Keratinocyte (primary cell): ENCODE results near the gene CTIF. TPM values are rescaled to one million over a fixed set of nuclear protein-coding genes. Genes with fewer than 3 reads are reported as not detected.

Source experiments
- DNase-seq: peaks from one replicate; pipeline ENCODE4 v3.0.0-alpha.2; 2011; ENCODE audit warnings: low read depth, missing footprints, low spot score
- FAIRE-seq: peaks from 2 replicates; lab custom pipeline; 2011; peaks lifted over from hg19 to GRCh38; lab: Jason Lieb, UNC
- H2AFZ ChIP-seq: 2 replicates; pipeline ENCODE4 v1.6.0; 2012; ENCODE audit warnings: low read length, control low read depth, inconsistent platforms; ENCODE audit not compliant: control insufficient read depth
- H3K27ac ChIP-seq: 2 replicates; pipeline ENCODE4 v1.5.1; 2011; ENCODE audit warnings: low read length; ENCODE audit not compliant: control insufficient read depth, insufficient read depth
- H3K27me3 ChIP-seq: 3 replicates; pipeline ENCODE4 v1.6.0; 2011; ENCODE audit warnings: low read length; ENCODE audit not compliant: control insufficient read depth, insufficient read depth; ENCODE audit errors: extremely low read depth
- H3K36me3 ChIP-seq, 2 experiments: 2 replicates in 1 of 2; 3 replicates in 1 of 2; pipeline ENCODE4 v1.5.1; 2011; ENCODE audit warnings: low read length in 2 of 2, mild to moderate bottlenecking in 1 of 2; ENCODE audit not compliant: control insufficient read depth in 2 of 2, insufficient read depth in 2 of 2; ENCODE audit errors: extremely low read depth in 1 of 2
- H3K4me1 ChIP-seq: 3 replicates; pipeline ENCODE4 v1.5.1; 2011; ENCODE audit warnings: low read length; ENCODE audit not compliant: control insufficient read depth, insufficient read depth; ENCODE audit errors: extremely low read depth
- H3K4me2 ChIP-seq: 3 replicates; pipeline ENCODE4 v1.6.0; 2011; ENCODE audit warnings: low read depth, low read length; ENCODE audit not compliant: control insufficient read depth, insufficient read depth; ENCODE audit errors: extremely low read depth
- H3K4me3 ChIP-seq, 3 experiments: fragments of 200-600 bp in 1 of 3; sonication (generic) in 1 of 3; 2 replicates in 2 of 3; 3 replicates in 1 of 3; pipeline ENCODE4 v1.5.1; 2011 to 2016; ENCODE audit warnings: low read length in 3 of 3, mild to moderate bottlenecking in 3 of 3, control low read depth in 2 of 3, inconsistent platforms in 1 of 3, low read depth in 1 of 3, mixed read lengths in 1 of 3, mixed run types in 1 of 3, moderate library complexity in 1 of 3; ENCODE audit not compliant: control insufficient read depth in 2 of 3, insufficient read depth in 2 of 3; ENCODE audit errors: extremely low read depth in 1 of 3
- H3K79me2 ChIP-seq: 2 replicates; pipeline ENCODE4 v1.6.0; 2012; ENCODE audit warnings: low read length; ENCODE audit not compliant: control insufficient read depth, insufficient read depth
- H3K9ac ChIP-seq: 3 replicates; pipeline ENCODE4 v1.6.0; 2011; ENCODE audit warnings: low read length; ENCODE audit not compliant: control insufficient read depth, insufficient read depth; ENCODE audit errors: extremely low read depth
- H3K9me1 ChIP-seq: 3 replicates; pipeline ENCODE4 v1.6.0; 2011; ENCODE audit warnings: low read length; ENCODE audit not compliant: control insufficient read depth, insufficient read depth; ENCODE audit errors: extremely low read depth
- H3K9me3 ChIP-seq: 2 replicates; pipeline ENCODE4 v1.5.1; 2012; ENCODE audit warnings: low read depth, low read length; ENCODE audit not compliant: control insufficient read depth
- H4K20me1 ChIP-seq: 3 replicates; pipeline ENCODE4 v1.6.0; 2011; ENCODE audit warnings: low read length; ENCODE audit not compliant: control insufficient read depth, insufficient read depth; ENCODE audit errors: extremely low read depth
- EZH2 ChIP-seq: IDR thresholded peaks from one replicate; pipeline ENCODE4 v1.6.1; 2012; ENCODE audit warnings: inconsistent platforms, mild to moderate bottlenecking, low read length, moderate library complexity
- dilution Hi-C: fragments of 300-500 bp; cut with MboI; formaldehyde crosslinking; loops from one replicate; pipeline ENCODE4 v1.7.0; 2020; ENCODE audit warnings: low sequenced_read_pairs; ENCODE audit not compliant: extremely low pct_ligation_motif_present
- polyA plus RNA-seq, 5 experiments: library from polyadenylated mRNA; depleted of rRNA in 3 of 5; stranded (reverse) in 3 of 5; stranded (forward) in 1 of 5; unstranded in 1 of 5; fragments of >200 nt; gene quantifications; 1 replicate in 1 of 5; 2 replicates in 3 of 5; 3 replicates in 1 of 5; pipeline versions ENCODE4 v1.2.1 to v1.2.3, GENCODE V29; 2011 to 2012; ENCODE audit warnings: missing spikeins in 2 of 5, low read depth in 1 of 5, low replicate concordance in 1 of 5
- TF ChIP-seq, protein P1 (sequence below), 3 experiments: IDR thresholded peaks in 1 of 3; conservative IDR thresholded peaks in 1 of 3; optimal IDR thresholded peaks in 1 of 3; 2 replicates in 2 of 3; 3 replicates in 1 of 3; pipeline versions ENCODE3 to v1.5.1; 2011; ENCODE audit warnings: low read length in 3 of 3, mild to moderate bottlenecking in 3 of 3, moderate library complexity in 2 of 3, control low read depth in 1 of 3, inconsistent platforms in 1 of 3; ENCODE audit not compliant: insufficient read depth in 2 of 3; ENCODE audit errors: extremely low read depth in 1 of 3

CTIF gene
- polyA plus RNA-seq, 1 donor (not counting 4 experiments of a cell fraction or from before 2014, with no cell fraction given), result 15.0 TPM

DNA sequence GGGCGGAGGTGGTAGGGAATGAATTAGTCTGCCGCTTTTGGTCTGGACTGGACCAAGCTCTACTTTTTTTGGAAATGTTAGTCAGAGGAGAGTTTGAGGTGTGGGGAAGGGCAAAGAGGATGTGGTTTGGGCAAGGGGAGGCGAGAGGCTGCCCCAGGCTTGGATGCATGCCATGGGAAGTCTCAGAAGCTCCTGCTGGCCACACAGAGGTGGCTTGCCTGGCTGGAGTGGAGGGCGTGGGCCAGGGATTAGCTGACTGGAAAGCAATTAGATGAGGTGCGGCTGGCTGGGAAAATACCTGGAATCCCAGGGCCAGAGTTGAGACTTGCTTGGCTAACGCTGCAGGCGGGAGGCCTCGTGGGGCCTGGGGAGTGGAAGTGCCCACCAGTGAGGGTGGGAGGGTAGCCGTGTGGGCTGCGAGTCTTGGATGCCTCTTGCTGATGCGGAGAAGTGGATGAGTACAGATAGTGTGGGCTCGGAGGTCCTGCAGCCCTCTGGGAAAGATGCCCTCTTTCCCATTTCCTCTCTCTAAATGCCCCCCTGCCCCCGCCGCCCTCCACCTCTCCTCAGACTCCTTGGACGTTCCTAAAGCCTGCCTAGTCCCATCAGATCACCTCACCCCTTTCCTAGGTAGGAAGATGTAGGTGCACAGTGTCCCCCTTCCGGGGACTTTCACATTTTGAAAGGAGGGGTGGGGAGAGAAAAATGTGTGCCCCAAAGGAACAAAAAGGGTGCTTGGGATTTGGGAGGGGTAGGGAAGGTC, 294.3 kb downstream of the CTIF start:
- Histone ChIP-seq H3K27me3 (no peaks in the 10 kb centered on the region), H3K9me1 (peaks cover 2% of the 10 kb centered on the region), H3K79me2 (no peaks in the 10 kb centered on the region), H3K9me3 (no peaks in the 10 kb centered on the region), H3K4me3 (peak overlapping the region in 1 of 3 experiments; percentile 9), H3K9ac (peak overlapping the region; percentile 40), H3K4me2 (peak overlapping the region; percentile 57), H4K20me1 (no peaks in the 10 kb centered on the region), H2AFZ (no peak overlapping the region), H3K36me3 (no peaks in the 10 kb centered on the region), H3K4me1 (peaks cover 43% of the 10 kb centered on the region), H3K27ac (peak overlapping the region; percentile 38)
- no peak for TF ChIP-seq EZH2
- TF ChIP-seq, protein P1, sequence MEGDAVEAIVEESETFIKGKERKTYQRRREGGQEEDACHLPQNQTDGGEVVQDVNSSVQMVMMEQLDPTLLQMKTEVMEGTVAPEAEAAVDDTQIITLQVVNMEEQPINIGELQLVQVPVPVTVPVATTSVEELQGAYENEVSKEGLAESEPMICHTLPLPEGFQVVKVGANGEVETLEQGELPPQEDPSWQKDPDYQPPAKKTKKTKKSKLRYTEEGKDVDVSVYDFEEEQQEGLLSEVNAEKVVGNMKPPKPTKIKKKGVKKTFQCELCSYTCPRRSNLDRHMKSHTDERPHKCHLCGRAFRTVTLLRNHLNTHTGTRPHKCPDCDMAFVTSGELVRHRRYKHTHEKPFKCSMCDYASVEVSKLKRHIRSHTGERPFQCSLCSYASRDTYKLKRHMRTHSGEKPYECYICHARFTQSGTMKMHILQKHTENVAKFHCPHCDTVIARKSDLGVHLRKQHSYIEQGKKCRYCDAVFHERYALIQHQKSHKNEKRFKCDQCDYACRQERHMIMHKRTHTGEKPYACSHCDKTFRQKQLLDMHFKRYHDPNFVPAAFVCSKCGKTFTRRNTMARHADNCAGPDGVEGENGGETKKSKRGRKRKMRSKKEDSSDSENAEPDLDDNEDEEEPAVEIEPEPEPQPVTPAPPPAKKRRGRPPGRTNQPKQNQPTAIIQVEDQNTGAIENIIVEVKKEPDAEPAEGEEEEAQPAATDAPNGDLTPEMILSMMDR (optimal IDR thresholded peaks at IDR 0.05 in 1 of 3, IDR thresholded peaks at IDR 0.05 in 1 of 3, conservative IDR thresholded peaks at IDR 0.05 in 1 of 3; ENCODE audit: extremely low read depth in 1 of 3, insufficient read depth in 2 of 3, low read length in 3 of 3), result no peak
- DNase-seq (peak; percentile 76), FAIRE-seq (peak; percentile 98)
- dilution Hi-C loops, result no loop called here

- Histone ChIP-seq H3K4me1 (peaks cover 50% of the 10 kb centered on the region), H3K4me2 (peak overlapping the region; percentile 57), H3K27me3 (no peaks in the 10 kb centered on the region), H3K9me1 (peaks cover 2% of the 10 kb centered on the region), H3K9me3 (no peaks in the 10 kb centered on the region), H3K79me2 (no peaks in the 10 kb centered on the region), H3K4me3 (no peak overlapping the region), H3K9ac (peak overlapping the region; percentile 40), H4K20me1 (no peaks in the 10 kb centered on the region), H3K27ac (peak overlapping the region; percentile 38), H3K36me3 (no peaks in the 10 kb centered on the region), H2AFZ (no peak overlapping the region)
- FAIRE-seq (no peak), DNase-seq (no peak)
- no peak for TF ChIP-seq EZH2
- TF ChIP-seq, protein P1 (optimal IDR thresholded peaks at IDR 0.05 in 1 of 3, IDR thresholded peaks at IDR 0.05 in 1 of 3, conservative IDR thresholded peaks at IDR 0.05 in 1 of 3; ENCODE audit: extremely low read depth in 1 of 3, insufficient read depth in 2 of 3, low read length in 3 of 3), result no peak
- dilution Hi-C loops, result no loop called here
Measured at GRCh38 chr18:48833701-48834412, 295.0 kb downstream of the CTIF start.
